ENCODE data around the gene PRELID2.

The PRELID2 gene

GRCh38 chr5:145797336-145797735 is 37.8 kb downstream of the PRELID2 start:
- DNase-seq (ENCODE audit: low read depth in 2 of 2): no peak

- no peak for DNase-seq (ENCODE audit: low read depth in 2 of 2)
Measured at GRCh38 chr5:145796318-145796717, 38.8 kb downstream of the PRELID2 start.

- DNase-seq (ENCODE audit: low read depth in 2 of 2): no peak
Measured at GRCh38 chr5:145793574-145793973, 41.6 kb downstream of the PRELID2 start.

GRCh38 chr5:145792840-145793239 is 42.3 kb downstream of the PRELID2 start:
- DNase-seq (ENCODE audit: low read depth in 2 of 2): no peak

- DNase-seq (ENCODE audit: low read depth in 2 of 2): no peak
Measured at GRCh38 chr5:145791866-145792265, 43.3 kb downstream of the PRELID2 start.

- DNase-seq (ENCODE audit: low read depth in 2 of 2): no peak
Measured at GRCh38 chr5:145787996-145788395, 47.1 kb downstream of the PRELID2 start.

GRCh38 chr5:145787507-145787906 is 47.6 kb downstream of the PRELID2 start:
- DNase-seq (ENCODE audit: low read depth in 2 of 2): no peak

GRCh38 chr5:145787001-145787400 is 48.1 kb downstream of the PRELID2 start:
- DNase-seq (ENCODE audit: low read depth in 2 of 2): no peak

- no peak for DNase-seq (ENCODE audit: low read depth in 2 of 2)
Measured at GRCh38 chr5:145780982-145781381, 54.2 kb downstream of the PRELID2 start.

GRCh38 chr5:145778144-145778900 is 56.8 kb downstream of the PRELID2 start:
- DNase-seq (ENCODE audit: low read depth in 2 of 2): no peak

GRCh38 chr5:145777445-145778063 is 57.6 kb downstream of the PRELID2 start:
- no peak for DNase-seq (ENCODE audit: low read depth in 2 of 2)

- DNase-seq (ENCODE audit: low read depth in 2 of 2): no peak
Measured at GRCh38 chr5:145776886-145777285, 58.3 kb downstream of the PRELID2 start.

- no peak for DNase-seq (ENCODE audit: low read depth in 2 of 2)
Measured at GRCh38 chr5:145775893-145776444, 59.2 kb downstream of the PRELID2 start.

GRCh38 chr5:145775411-145775810 is 59.7 kb downstream of the PRELID2 start:
- DNase-seq (ENCODE audit: low read depth in 2 of 2): no peak

GRCh38 chr5:145774442-145774841 is 60.7 kb downstream of the PRELID2 start:
- no peak for DNase-seq (ENCODE audit: low read depth in 2 of 2)

- no peak for DNase-seq (ENCODE audit: low read depth in 2 of 2)
Measured at GRCh38 chr5:145772466-145772865, 62.7 kb downstream of the PRELID2 start.

GRCh38 chr5:145768863-145769262 is 66.3 kb downstream of the PRELID2 start:
- DNase-seq (ENCODE audit: low read depth in 2 of 2): no peak

GRCh38 chr5:145764325-145764724 is 70.8 kb downstream of the PRELID2 start:
- no peak for DNase-seq (ENCODE audit: low read depth in 2 of 2)

- no peak for DNase-seq (ENCODE audit: low read depth in 2 of 2)
Measured at GRCh38 chr5:145762833-145763232, 72.3 kb downstream of the PRELID2 start.

- no peak for DNase-seq (ENCODE audit: low read depth in 2 of 2)
Measured at GRCh38 chr5:145761254-145761653, 73.9 kb downstream of the PRELID2 start.

- DNase-seq (ENCODE audit: low read depth in 2 of 2): no peak
Measured at GRCh38 chr5:145760660-145761059, 74.5 kb downstream of the PRELID2 start.

- DNase-seq (ENCODE audit: low read depth in 2 of 2): no peak
Measured at GRCh38 chr5:145752947-145753346, 82.2 kb downstream of the PRELID2 start.

GRCh38 chr5:145752534-145752933 is 82.6 kb downstream of the PRELID2 start:
- DNase-seq (ENCODE audit: low read depth in 2 of 2): no peak

All from stimulated activated CD4-positive, alpha-beta T cell treated with anti-CD3 and anti-CD28 coated beads, Interleukin-15, amount 100 ng/mL, for 48 hours (primary cell).